Measurements from ENCODE around the gene HLA-DOA.

HLA-DOA gene

GRCh38 chr6:33015798-33016197, 6.4 kb upstream of the HLA-DOA start:
- no peak overlapping the region for H3K4me3 ChIP-seq (ENCODE audit: low read length)
- no peak for TF ChIP-seq CTCF (conservative IDR thresholded peaks at IDR 0.05; ENCODE audit: low read depth, low read length)
- DNase-seq (ENCODE audit: low read depth) = no peak

- no peak overlapping the region for H3K4me3 ChIP-seq (ENCODE audit: low read length)
- peak; percentile 67 for TF ChIP-seq CTCF (conservative IDR thresholded peaks at IDR 0.05; ENCODE audit: low read depth, low read length)
- DNase-seq (ENCODE audit: low read depth) = peak; percentile 48
These were observed 5.6 kb upstream of the HLA-DOA start for GRCh38 chr6:33014841-33015634.

- H3K4me3 ChIP-seq (ENCODE audit: low read length) = no peak overlapping the region
- DNase-seq (ENCODE audit: low read depth) = no peak
- TF ChIP-seq CTCF (conservative IDR thresholded peaks at IDR 0.05; ENCODE audit: low read depth, low read length) = no peak
These were observed 4.2 kb upstream of the HLA-DOA start for GRCh38 chr6:33013608-33014007.

- H3K4me3 ChIP-seq (ENCODE audit: low read length) = no peak overlapping the region
- TF ChIP-seq CTCF (conservative IDR thresholded peaks at IDR 0.05; ENCODE audit: low read depth, low read length) = no peak
- no peak for DNase-seq (ENCODE audit: low read depth)
These were observed 965 bp upstream of the HLA-DOA start for GRCh38 chr6:33010356-33010755.

- no peak for DNase-seq (ENCODE audit: low read depth)
- H3K4me3 ChIP-seq (ENCODE audit: low read length) = no peak overlapping the region
- TF ChIP-seq CTCF (conservative IDR thresholded peaks at IDR 0.05; ENCODE audit: low read depth, low read length) = no peak
These were observed 1.5 kb downstream of the HLA-DOA start for GRCh38 chr6:33007831-33008400.

- no peak overlapping the region for H3K4me3 ChIP-seq (ENCODE audit: low read length)
- DNase-seq (ENCODE audit: low read depth) = no peak
- no peak for TF ChIP-seq CTCF (conservative IDR thresholded peaks at IDR 0.05; ENCODE audit: low read depth, low read length)
These were observed 4.5 kb downstream of the HLA-DOA start for GRCh38 chr6:33004940-33005339.

- H3K4me3 ChIP-seq (ENCODE audit: low read length) = no peak overlapping the region
- no peak for TF ChIP-seq CTCF (conservative IDR thresholded peaks at IDR 0.05; ENCODE audit: low read depth, low read length)
- DNase-seq (ENCODE audit: low read depth) = no peak
These were observed 7.7 kb downstream of the HLA-DOA start for GRCh38 chr6:33001685-33002084.
